HG03378 (cell line): ENCODE data around the gene UST.
A peak's percentile ranks its signal among the peaks of the same experiment; 100 is the strongest.

Source experiments
- ATAC-seq: cut with Tn5 transposase; IDR thresholded peaks from one replicate; pipeline ENCODE4 v1.9.1; 2021; ENCODE audit warnings: mild to moderate bottlenecking, moderate library complexity; ENCODE audit not compliant: unreplicated experiment

UST gene, protein sequence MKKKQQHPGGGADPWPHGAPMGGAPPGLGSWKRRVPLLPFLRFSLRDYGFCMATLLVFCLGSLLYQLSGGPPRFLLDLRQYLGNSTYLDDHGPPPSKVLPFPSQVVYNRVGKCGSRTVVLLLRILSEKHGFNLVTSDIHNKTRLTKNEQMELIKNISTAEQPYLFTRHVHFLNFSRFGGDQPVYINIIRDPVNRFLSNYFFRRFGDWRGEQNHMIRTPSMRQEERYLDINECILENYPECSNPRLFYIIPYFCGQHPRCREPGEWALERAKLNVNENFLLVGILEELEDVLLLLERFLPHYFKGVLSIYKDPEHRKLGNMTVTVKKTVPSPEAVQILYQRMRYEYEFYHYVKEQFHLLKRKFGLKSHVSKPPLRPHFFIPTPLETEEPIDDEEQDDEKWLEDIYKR

DNA sequence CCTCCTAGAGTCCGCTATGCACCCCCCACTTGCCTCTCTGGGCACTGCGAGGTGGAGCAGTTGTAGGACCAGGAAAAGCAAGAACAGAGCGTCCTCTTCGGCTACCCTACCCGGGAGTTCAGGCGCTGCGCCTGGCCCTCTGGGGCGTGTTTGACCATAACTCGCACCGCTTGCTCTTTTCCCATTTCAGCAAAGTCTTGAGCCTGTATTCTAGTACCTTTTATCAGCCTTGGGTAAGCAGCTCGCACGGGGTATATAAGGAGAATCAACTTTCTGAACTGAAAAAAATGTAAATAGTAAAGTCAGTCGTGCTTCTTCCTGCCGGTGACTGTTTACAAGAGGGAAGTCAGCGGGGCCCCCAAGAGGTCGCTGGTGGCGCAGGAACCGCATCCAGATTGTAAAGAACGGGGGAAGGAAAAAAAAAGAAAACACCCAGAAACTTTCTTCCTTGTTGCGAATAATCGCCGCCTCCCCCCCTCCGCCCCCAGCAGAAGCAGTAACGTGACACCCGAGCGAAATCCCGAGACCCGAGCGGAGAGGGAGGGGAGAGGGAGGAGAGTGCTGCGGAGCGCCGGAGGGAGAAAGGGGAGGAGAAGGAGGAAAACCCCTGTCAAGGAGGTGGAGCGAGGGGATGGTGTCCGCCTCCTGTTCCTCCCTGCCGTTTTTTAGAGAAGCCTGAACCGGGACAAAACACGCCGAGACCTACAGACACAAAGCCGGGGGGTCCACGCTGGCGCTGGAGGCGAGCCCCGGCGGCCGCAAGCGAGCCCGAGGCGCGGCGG lies at the start of gene UST:
TSS of gene UST (plus strand) at position 668 of the 782 bp plus-strand sequence. CDS start 401 bp downstream, outside the sequence.
- peak; percentile 41 for ATAC-seq

DNA sequence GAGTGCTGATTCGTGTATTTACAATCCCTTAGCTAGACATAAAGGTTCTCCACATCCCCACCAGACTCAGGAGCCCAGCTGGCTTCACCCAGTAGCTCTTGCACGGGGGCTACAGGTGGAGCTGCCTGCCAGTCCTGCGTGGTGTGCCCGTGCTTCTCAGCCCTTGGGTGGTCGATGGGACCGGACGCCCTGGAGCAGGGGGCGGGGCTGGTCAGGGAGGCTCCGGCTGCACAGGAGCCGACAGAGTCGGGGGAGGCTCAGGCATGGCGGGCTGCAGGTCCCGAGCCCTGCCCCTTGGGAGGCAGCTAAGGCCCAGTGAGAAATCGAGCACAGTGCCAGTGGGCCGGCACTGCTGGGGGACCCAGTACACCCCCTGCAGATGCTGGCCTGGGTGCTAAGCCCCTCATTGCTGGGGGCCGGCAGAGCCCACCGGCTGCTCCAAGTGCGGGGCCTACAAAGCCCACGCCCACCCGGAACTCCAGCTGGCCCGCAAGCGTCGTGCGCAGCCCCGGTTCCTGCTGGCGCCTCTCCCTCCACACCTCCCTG lies 48.9 kb upstream of the UST start:
- no peak for ATAC-seq

DNA sequence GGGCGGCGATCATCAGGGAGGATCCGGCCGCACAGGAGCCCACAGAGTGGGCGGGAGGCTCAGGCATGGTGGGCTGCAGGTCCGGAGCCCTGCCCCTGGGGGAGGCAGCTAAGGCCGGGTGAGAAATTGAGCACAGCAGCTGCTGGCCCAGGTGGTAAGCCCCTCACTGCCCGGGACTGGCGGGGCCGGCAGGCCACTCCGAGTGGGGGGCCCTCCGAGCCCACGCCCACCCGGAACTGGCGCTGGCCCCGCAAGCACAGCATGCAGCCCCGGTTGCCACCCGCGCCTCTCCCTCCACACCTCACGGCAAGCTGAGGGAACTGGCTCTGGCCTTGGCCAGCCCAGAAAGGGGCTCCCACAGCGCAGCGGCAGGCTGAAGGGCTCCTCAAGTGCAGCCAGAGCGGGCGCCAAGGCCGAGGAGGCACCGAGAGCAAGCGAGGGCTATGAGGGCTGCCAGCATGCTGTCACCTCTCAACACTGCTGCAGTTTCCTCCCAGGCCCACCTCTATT lies 48.1 kb upstream of the UST start:
- ATAC-seq = no peak

DNA sequence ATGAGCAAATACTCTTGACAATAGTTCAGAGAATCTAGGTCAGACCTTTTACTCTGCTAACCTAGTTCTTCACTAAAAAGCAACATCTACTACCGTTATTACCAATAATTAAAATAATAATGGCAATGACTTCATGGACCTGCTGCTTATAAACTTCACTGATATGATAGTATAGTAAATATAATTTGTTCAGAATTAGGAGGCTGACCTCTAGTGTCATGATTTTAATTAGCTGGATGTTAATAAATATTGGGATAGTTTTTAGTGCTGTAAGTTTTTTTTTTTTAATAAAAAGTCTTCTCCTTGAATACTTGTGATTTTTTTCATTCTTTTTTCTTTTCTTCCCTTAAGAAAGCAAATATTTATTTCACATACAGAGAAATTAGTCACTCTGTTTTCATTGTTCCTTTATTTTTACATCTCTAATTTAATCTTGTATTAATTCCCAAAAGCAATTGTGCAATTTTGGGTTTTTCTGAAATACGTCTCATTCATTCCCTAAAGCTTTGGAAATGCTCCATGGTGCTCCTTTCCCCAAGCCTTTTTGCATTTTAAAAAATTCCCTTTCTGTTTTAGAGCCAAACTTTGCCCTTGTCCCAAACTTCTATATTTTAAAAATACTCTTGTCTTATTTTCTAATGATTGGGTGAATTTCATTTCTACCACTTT lies 46.6 kb upstream of the UST start:
- no peak for ATAC-seq

DNA sequence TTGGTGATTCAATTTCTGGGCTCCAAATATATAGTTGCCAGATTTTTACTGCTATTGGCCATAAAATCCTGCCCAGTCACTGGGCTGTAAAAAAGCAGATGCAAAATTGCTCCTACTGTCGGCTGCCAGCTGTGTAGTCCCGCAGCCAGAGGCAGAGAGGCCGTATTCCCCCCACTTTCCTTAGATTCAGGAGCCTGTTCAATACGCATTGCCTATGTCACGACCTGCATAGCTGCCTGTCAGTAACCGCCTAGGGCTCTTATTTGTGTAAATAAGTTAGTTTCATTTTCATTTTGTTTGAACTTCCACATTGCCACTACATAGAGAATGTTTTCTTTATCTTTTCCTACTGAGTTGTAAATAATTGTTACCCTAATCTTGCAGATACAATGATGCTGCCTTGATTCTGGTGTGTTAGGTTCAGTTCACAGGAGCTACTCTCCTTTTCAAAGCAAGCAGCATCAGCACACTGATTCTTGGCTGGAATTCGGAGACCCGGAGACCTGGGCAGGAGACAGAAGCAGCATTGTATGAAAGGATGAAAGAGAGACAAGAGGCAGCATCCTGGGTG lies 46.0 kb upstream of the UST start:
- ATAC-seq = peak; percentile 89

DNA sequence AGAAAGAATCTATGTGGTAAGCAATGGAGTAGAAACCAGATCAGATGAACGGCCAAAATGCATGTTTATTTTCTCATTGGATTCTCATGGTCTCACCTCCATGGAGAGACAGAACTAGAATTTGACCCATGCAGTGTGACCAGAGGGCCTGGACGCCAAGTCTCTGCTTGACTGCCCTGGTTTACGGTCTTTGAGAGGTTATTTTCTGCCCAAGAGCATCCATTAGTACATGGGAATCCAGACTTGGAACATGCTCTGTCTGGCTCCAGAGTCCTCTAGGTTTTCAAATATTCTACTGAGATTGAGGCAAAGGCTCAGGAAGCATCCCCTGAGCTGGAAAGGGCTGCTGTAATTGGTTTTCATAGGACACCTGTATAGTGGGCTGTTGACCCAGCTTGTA lies 45.5 kb upstream of the UST start:
- no peak for ATAC-seq

DNA sequence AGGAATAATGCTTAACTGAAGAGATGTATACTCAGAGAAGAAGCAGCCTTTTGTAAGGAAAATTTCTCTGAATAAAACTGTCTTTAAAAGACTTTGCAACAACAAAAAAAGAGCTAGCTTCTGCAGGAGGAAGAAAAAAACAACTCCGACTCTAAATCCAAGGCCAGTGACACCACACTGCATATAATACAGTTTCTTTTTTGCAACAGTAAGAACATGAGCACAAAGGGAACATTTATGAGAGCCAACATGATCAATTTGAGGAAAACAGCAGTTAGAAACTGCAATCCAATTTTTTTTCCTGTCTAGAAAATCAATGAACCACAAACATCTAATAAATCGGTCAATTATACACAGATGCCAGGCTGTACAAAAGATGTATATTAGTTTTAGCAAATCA lies 42.9 kb upstream of the UST start:
- no peak for ATAC-seq

DNA sequence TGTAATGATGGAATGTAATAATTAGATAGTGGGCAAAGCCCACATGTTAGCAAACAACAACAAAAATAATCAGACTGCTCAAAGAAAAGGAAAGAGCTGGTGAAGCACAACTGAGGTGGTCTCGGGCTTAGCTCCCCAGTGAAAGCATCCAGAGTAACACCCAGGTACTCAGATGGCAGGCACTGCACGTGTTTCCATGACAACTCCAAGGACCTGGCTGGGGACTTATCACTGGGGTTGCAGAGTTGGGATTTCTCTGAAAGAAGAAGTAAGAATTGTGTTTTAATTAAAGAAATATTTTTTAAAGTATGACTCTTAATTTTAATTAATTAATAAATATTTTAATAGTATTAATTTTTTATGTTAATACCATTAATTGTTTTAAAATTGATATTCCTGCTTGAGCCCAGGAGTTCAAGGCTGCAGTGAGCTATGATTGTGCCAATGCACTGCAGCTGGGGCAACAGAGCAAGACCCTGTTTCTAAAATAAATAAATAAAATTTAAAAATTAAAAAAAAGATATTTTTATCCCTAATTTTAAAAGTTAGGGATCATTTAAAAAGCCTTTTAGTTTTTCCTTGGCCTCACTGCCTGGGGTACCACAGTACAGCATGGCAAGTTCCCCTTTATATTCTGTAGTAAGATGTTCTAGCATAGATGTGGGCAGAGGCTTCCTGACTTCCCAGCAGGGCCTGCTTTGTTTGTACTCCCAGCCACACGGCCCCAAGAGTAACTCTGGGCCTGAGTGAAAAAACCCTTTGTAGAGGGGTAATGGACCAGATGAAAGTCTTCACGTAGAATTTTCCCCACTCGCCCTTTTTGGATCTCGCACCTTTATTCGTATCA lies 42.2 kb upstream of the UST start:
- no peak for ATAC-seq

DNA sequence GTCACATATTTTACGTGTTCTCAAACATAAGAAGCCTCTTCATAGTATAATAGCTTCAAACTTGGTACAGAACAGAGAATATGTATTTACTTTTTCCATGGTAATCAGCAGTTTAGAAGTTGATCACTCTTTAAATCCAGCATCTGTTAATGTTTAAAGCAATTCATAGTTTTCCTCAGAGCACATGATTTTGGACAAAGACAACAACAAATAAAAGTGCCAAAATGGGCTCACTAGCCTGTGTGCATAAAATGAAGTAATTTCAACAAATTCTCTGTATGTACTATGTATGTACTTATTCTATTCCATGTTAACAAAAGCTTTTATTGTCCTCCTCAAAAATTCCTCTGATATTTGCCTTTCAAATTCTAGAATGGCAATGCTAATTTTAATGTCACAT lies 38.1 kb upstream of the UST start:
- no peak for ATAC-seq

DNA sequence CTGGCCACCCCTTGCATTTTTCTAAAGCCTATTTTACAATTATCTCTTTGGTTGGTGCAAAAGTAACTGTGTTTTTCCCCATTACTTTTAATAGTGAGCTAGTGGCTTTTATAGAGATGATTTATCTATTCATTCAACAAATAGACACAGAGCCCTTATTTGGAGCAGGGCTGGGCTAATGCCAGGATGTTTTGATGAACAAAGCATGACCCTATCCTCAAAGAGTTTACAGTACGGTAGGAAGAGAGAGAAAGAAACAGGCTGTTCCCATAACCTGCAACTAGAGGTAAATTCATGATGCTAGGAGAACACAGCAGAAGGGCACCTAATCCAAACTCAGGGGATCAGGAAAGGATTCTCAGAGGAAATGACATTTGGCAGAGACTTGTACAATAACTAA lies 37.3 kb upstream of the UST start:
- no peak for ATAC-seq

DNA sequence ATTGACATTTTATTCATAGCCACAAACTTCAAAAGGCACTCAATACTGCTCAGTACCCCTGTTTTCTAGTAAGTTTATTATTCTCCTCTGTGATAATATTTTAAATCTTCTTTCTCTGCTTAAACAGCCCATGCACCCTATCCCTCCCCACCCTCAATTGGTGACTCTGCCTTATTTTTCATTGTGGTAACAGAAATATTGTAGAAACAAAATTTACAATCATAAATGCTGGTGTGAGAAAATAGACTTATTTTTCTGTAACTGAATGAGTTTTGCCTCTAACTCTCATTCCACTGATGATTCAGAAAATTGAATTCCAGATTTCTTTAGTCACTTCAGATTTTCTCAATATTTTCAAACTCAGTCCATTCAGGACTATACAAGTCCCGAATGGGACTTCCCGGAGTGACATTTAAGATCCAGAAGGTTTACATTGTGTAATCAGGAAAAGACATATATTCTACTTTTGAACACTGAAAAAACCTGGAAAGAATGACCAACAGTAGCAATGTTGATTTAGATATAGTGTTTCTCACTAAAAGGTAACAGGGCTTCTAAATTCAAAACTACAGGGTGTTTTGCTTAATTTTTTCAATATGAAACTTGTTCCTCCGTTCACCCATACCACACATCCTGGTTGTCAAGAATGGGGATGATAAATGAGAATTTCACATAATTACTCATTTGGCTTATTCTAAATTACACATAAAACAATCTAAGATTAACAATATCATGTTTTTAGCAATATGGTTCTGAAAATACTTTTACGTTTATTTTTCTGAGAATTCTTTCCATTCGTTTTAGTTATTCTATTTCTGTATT lies 34.8 kb upstream of the UST start:
- ATAC-seq = no peak

DNA sequence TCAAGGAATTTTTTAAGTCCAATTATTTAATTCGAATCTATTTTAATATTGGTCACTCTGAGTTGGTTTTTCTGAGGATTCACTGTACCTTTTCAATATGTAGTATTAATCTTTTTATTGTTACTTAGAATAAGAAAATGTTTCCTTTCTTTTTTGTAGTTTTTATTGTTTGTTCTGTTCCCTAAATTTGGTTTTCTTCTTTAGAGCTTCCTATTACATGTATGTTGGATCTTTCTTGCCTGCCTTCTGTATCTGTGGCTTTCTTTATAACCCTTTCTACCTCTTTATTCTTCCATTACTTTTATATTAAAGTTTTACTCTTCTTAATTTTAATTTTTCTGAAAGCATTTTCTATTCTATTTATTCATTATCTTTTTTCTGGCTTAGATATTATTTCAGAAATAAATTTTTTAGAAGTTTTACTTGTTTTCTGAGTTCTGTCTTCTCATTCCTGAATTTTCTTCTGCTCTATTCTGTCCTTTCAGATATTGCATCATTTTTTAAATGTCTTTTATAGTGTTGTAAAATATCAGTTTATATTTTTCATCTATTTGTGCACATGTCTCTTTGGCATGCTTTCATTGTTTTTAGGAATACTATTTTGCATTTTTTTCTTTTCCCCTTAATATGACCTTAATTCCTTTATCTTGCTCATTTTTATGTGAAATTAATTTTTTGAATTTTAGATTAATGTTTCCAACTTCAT lies 33.6 kb upstream of the UST start:
- no peak for ATAC-seq

DNA sequence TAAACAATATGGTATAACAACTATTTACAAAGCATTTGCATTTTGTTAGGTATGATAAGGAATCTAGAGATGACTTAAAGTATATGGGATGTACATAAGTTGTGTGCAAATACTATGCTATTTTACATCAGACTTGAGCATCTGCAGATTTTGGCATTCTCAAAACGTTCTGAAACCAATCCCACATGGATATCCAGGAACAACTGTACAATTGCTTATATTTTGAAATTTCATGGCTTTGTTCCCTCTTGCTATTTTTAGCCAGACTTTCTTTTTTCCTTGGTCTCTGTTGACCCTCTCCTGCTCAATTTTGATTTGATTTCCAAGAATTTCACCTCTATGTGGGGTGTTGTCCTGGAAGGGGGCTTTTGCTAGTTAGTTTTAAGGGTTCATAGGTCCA lies 32.9 kb upstream of the UST start:
- ATAC-seq = no peak

DNA sequence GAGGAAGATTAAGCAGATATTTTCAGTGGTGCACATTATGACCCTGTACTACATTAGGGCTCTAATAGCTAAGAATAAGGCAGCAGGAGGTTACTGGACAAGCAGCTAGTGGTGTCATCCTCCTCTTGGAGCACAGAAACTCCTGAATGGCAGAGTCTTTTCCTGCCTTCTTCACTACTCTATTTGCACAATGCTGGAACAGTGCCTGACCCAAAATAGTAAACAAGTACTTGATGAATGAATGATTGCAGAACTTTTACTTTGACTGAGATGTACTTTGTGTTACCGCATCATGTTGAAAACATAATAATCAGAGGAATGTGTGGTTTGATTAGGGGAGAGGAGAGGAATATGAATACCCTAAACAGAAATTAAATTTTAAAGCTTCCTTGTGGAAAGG lies 30.0 kb upstream of the UST start:
- no peak for ATAC-seq

DNA sequence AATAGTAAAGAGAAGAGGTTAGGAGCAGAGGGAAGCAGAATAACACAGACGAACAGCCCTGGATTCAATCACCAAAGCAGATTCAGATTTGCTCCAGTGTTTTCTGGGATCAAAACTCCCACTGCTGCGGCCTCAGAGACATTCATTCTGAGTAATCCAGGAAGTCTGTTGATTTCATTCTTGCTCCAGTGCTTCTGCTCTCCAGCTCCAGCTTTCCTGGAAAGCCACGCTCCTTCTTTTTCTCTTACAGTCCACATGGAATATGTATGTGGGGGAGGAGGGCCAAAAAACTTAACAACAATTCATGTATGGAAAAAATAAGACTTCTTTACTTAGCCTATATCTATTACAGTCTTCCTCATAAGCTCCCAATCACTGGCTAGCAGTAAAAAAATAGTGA lies 26.4 kb upstream of the UST start:
- no peak for ATAC-seq

DNA sequence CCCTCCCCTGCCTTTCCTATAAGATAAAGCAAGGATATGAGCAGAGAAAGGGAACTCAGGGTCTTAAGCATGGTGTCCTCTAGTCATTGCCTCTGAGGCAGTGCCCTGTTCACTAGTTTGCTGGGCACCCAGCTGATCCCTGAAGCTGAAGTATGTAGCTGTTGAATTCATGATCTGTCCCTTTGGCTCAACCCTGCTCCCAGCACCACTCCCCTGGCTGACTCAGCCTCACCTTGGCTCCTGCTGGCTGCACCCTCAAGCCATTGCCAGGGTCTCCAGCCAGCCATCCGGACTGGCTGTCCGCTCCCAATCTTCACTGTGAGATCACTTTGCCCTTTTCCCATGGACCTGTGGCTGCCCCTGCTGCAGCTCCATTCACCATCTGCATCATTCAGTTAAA lies 25.9 kb upstream of the UST start:
- no peak for ATAC-seq

DNA sequence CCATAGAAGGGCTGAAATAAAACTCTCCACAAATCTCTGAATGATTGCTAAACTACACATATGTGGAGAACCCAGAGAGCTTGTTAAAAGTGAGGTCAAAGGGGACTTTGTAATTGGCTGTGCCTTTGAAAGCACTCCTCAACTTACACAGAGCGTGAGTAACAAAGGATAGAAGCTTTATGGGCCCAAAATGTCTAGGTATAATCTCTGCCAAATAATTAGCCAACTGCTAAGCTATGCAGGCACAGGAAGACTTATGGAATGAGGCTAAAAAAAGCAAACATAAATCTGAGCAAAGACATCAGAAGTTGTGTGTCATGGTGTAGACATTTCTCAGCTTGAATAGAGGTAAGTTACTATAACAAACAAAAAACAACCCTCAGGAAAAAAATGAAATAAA lies 23.3 kb upstream of the UST start:
- ATAC-seq = no peak

DNA sequence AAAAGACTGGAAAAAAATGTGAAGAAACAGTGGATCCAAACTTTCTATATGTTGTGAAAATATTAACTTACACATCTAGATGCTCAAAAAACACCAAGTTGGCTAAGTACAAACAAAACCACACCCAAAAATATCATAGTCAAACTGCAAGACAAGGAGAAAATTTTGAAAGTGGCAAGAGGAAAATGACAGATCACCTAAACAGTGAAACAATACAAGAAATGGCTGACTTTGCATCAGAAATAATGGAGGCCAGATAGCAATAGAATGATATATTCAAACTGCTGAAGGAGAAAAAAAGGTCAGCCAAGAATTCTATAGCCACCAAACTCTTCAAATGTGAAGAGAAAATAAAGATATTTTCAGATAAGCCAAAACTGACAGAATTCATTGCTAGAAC lies 22.4 kb upstream of the UST start:
- no peak for ATAC-seq

DNA sequence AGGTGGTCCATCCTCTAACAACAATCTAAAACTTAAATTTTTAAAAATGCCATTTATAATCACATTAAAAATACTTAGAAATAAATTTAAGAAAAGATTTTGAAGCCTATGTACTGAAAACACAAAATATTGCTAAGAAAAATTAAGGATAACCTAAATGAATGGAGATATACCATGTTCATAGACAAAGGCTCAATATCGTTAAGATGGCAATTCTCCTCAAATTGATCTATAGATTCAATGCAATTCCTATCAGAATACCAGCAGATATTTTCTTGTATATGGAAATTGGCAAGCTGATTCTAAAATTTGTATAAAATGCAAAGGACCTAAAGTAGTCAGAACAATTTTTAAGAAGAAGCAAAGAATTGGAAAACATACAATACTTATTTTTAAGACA lies 19.7 kb upstream of the UST start:
- ATAC-seq = no peak
